Astrocyte (in vitro differentiated cells and primary cell): ENCODE data around the gene RSRC2. TPM values are rescaled to one million over a fixed set of nuclear protein-coding genes. Genes with fewer than 3 reads are reported as not detected.

Source experiments
- DNase-seq: peaks from one replicate; pipeline ENCODE4 v3.0.0-alpha.2; 2010; ENCODE audit warnings: low read depth
- FAIRE-seq: peaks from 2 replicates; lab custom pipeline; 2011; peaks lifted over from hg19 to GRCh38; lab: Jason Lieb, UNC
- H2AFZ ChIP-seq: 2 replicates; pipeline ENCODE4 v1.6.0; 2012; ENCODE audit warnings: low read depth, low read length, inconsistent platforms
- H3K27ac ChIP-seq: 2 replicates; pipeline ENCODE4 v1.5.1; 2011; ENCODE audit warnings: low read depth, low read length, inconsistent platforms
- H3K27me3 ChIP-seq: 2 replicates; pipeline ENCODE4 v1.6.0; 2011; ENCODE audit warnings: low read length, inconsistent platforms; ENCODE audit not compliant: insufficient read depth
- H3K36me3 ChIP-seq: 2 replicates; pipeline ENCODE4 v1.5.1; 2011; ENCODE audit warnings: low read length, inconsistent platforms; ENCODE audit not compliant: insufficient read depth
- H3K4me1 ChIP-seq: 2 replicates; pipeline ENCODE4 v1.5.1; 2011; ENCODE audit warnings: low read length, inconsistent platforms; ENCODE audit not compliant: insufficient read depth
- H3K4me2 ChIP-seq: 2 replicates; pipeline ENCODE4 v1.6.0; 2012; ENCODE audit warnings: low read length, inconsistent platforms
- H3K4me3 ChIP-seq: 2 replicates; pipeline ENCODE4 v1.5.1; 2011; ENCODE audit warnings: low read depth, mild to moderate bottlenecking, low read length, inconsistent platforms; ENCODE audit not compliant: insufficient read depth
- H3K79me2 ChIP-seq: 2 replicates; pipeline ENCODE4 v1.6.0; 2012; ENCODE audit warnings: mild to moderate bottlenecking, low read length, inconsistent platforms; ENCODE audit not compliant: insufficient read depth
- H3K9ac ChIP-seq: 2 replicates; pipeline ENCODE4 v1.6.0; 2012; ENCODE audit warnings: mild to moderate bottlenecking, low read length, inconsistent platforms
- H3K9me3 ChIP-seq: 2 replicates; pipeline ENCODE4 v1.5.1; 2012; ENCODE audit warnings: low read depth, mild to moderate bottlenecking, low read length, inconsistent platforms; ENCODE audit not compliant: insufficient read depth
- H4K20me1 ChIP-seq: 2 replicates; pipeline ENCODE4 v1.6.0; 2012; ENCODE audit warnings: low read length, inconsistent platforms; ENCODE audit not compliant: insufficient read depth
- H3K27ac Mint-ChIP-seq: one replicate; pipeline ENCODE4 v1.8.0; 2021; ENCODE audit warnings: mild to moderate bottlenecking, mixed read lengths; ENCODE audit not compliant: unreplicated experiment
- H3K27me3 Mint-ChIP-seq: one replicate; pipeline ENCODE4 v1.8.0; 2021; ENCODE audit warnings: low read depth, mixed read lengths; ENCODE audit not compliant: unreplicated experiment
- H3K36me3 Mint-ChIP-seq: one replicate; pipeline ENCODE4 v1.8.0; 2021; ENCODE audit warnings: low read depth, mixed read lengths; ENCODE audit not compliant: unreplicated experiment
- H3K4me1 Mint-ChIP-seq: one replicate; pipeline ENCODE4 v1.8.0; 2021; ENCODE audit warnings: low read depth, mixed read lengths; ENCODE audit not compliant: unreplicated experiment
- H3K4me3 Mint-ChIP-seq: one replicate; pipeline ENCODE4 v1.8.0; 2021; ENCODE audit warnings: mild to moderate bottlenecking, moderate library complexity, mixed read lengths; ENCODE audit not compliant: unreplicated experiment
- H3K9me3 Mint-ChIP-seq: one replicate; pipeline ENCODE4 v1.8.0; 2021; ENCODE audit warnings: mild to moderate bottlenecking, mixed read lengths; ENCODE audit not compliant: unreplicated experiment
- EZH2 ChIP-seq: IDR thresholded peaks from 2 replicates; pipeline ENCODE4 v1.6.1; 2012; ENCODE audit warnings: mild to moderate bottlenecking, low read length, inconsistent platforms; ENCODE audit not compliant: insufficient read depth
- total RNA-seq: library from RNA; stranded (reverse); gene quantifications from 2 replicates; pipeline ENCODE4 v1.2.1, GENCODE V29; 2021
- TF ChIP-seq, protein P1 (sequence below): IDR thresholded peaks from 2 replicates; pipeline ENCODE4 v1.5.1; 2011; ENCODE audit warnings: low read depth, mild to moderate bottlenecking, inconsistent platforms, low read length, moderate library complexity; ENCODE audit not compliant: insufficient read depth

RSRC2 gene
- total RNA-seq, 1 donor from 2014 or later = 56.3 TPM

GRCh38 chr12:122528582-122528981, 1.8 kb upstream of the RSRC2 start:
- Histone ChIP-seq H3K9me3 (no peaks in the 10 kb centered on the region), H3K79me2 (peaks cover 70% of the 10 kb centered on the region), H3K27me3 (no peaks in the 10 kb centered on the region), H2AFZ (no peak overlapping the region), H3K4me2 (peak overlapping the region; percentile 84), H4K20me1 (peaks cover 24% of the 10 kb centered on the region), H3K4me1 (no peaks in the 10 kb centered on the region), H3K27ac (no peak overlapping the region), H3K4me3 (no peak overlapping the region), H3K9ac (peak overlapping the region; percentile 100), H3K36me3 (peaks cover 4% of the 10 kb centered on the region)
- Mint-ChIP-seq H3K4me1 (peaks cover 3% of the 10 kb centered on the region), H3K36me3 (no peaks in the 10 kb centered on the region), H3K9me3 (no peaks in the 10 kb centered on the region), H3K27me3 (no peaks in the 10 kb centered on the region), H3K4me3 (no peak overlapping the region), H3K27ac (no peak overlapping the region)
- no peak for DNase-seq
- FAIRE-seq = no peak
- no peak for TF ChIP-seq EZH2
- TF ChIP-seq, protein P1, sequence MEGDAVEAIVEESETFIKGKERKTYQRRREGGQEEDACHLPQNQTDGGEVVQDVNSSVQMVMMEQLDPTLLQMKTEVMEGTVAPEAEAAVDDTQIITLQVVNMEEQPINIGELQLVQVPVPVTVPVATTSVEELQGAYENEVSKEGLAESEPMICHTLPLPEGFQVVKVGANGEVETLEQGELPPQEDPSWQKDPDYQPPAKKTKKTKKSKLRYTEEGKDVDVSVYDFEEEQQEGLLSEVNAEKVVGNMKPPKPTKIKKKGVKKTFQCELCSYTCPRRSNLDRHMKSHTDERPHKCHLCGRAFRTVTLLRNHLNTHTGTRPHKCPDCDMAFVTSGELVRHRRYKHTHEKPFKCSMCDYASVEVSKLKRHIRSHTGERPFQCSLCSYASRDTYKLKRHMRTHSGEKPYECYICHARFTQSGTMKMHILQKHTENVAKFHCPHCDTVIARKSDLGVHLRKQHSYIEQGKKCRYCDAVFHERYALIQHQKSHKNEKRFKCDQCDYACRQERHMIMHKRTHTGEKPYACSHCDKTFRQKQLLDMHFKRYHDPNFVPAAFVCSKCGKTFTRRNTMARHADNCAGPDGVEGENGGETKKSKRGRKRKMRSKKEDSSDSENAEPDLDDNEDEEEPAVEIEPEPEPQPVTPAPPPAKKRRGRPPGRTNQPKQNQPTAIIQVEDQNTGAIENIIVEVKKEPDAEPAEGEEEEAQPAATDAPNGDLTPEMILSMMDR = no peak

DNA sequence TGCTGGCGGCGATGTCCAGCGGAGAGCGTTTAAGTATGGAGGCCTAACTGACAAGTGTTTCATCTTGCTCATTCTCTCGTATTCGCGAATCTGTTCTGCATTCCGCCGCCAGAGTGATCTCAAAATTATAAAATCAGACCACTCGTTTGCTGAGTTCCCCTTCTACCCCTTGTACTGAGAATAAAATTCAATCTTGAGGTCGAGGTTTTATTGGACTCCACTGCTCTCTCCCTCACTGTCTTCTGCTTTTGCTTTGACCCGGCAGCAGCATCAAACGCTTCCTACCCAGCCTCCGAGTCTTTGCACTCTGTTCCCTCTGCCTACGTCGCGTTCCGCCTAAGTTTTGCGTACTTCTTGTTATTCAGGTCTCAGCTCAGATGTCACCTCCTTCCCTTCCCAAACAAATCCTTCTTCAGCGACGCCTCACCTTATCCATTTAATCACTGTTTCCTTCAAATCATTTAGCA, 775 bp upstream of the RSRC2 start:
- Histone ChIP-seq H3K4me2 (peak overlapping the region; percentile 84), H3K79me2 (peaks cover 81% of the 10 kb centered on the region), H3K9me3 (no peaks in the 10 kb centered on the region), H4K20me1 (peaks cover 34% of the 10 kb centered on the region), H3K27me3 (no peaks in the 10 kb centered on the region), H3K27ac (peak overlapping the region; percentile 83), H3K9ac (peak overlapping the region; percentile 100), H3K4me3 (peak overlapping the region; percentile 85), H3K4me1 (peaks cover 9% of the 10 kb centered on the region), H3K36me3 (peaks cover 5% of the 10 kb centered on the region), H2AFZ (peak overlapping the region; percentile 81)
- Mint-ChIP-seq H3K27me3 (no peaks in the 10 kb centered on the region), H3K9me3 (no peaks in the 10 kb centered on the region), H3K4me1 (peaks cover 8% of the 10 kb centered on the region), H3K27ac (no peak overlapping the region), H3K36me3 (peaks cover 2% of the 10 kb centered on the region), H3K4me3 (no peak overlapping the region)
- DNase-seq = no peak
- TF ChIP-seq, protein P1 = no peak
- no peak for TF ChIP-seq EZH2
- FAIRE-seq = no peak

GRCh38 chr12:122523846-122524718, 2.7 kb downstream of the RSRC2 start:
- no peaks in the 10 kb centered on the region for H3K9me3 Mint-ChIP-seq
- H3K4me1 Mint-ChIP-seq = peaks cover 27% of the 10 kb centered on the region
- H3K9me3 ChIP-seq = no peaks in the 10 kb centered on the region
- H3K4me3 Mint-ChIP-seq = no peak overlapping the region
- peaks cover 67% of the 10 kb centered on the region for H4K20me1 ChIP-seq
- H3K36me3 ChIP-seq = peaks cover 34% of the 10 kb centered on the region
- peak overlapping the region; percentile 81 for H3K4me2 ChIP-seq
- H3K36me3 Mint-ChIP-seq = peaks cover 12% of the 10 kb centered on the region
- FAIRE-seq (no peak), DNase-seq (no peak)
- H3K4me1 ChIP-seq = peaks cover 9% of the 10 kb centered on the region
- no peak overlapping the region for H2AFZ ChIP-seq
- H3K27ac Mint-ChIP-seq = peak overlapping the region; percentile 92
- no peaks in the 10 kb centered on the region for H3K27me3 ChIP-seq
- H3K9ac ChIP-seq = peak overlapping the region; percentile 100
- H3K79me2 ChIP-seq = peaks cover 91% of the 10 kb centered on the region
- no peaks in the 10 kb centered on the region for H3K27me3 Mint-ChIP-seq
- H3K27ac ChIP-seq = peak overlapping the region; percentile 6
- H3K4me3 ChIP-seq = peak overlapping the region; percentile 68
- TF ChIP-seq EZH2 = no peak
- TF ChIP-seq, protein P1 = no peak
